Measurements from ENCODE around the gene GNAL. TPM values are rescaled to one million over a fixed set of nuclear protein-coding genes. Genes with fewer than 3 reads are reported as not detected.

GNAL gene
- total RNA-seq, 1 donor from 2014 or later: 26.8 TPM

DNA sequence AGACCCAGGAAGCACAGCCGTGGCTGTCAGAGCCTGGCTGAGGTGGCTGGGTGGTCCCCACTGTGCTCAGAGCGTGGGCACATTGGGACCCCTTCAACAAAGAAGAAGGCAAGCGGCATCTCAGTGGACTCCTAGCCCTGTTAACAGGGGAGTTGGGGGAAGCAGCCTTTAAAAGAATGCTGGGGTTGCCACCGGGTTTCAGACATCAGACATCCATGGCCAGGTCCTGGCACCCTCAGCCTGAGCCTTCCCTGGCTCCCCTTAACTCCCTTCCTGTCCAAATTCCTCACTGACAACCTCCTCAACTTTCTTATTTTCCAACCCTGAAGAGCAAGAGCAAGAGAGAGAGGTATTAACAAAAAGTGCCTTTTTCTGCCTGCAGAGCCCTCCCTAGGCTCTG is 24.8 kb upstream of the GNAL start:
- no peaks in the 10 kb centered on the region for H3K9me3 Mint-ChIP-seq
- H3K4me2 ChIP-seq: no peak overlapping the region
- H3K27me3 ChIP-seq: no peaks in the 10 kb centered on the region
- no peaks in the 10 kb centered on the region for H3K79me2 ChIP-seq (ENCODE audit: low read depth)
- no peaks in the 10 kb centered on the region for H3F3A ChIP-seq (ENCODE audit: low read depth)
- TF ChIP-seq, protein P1, sequence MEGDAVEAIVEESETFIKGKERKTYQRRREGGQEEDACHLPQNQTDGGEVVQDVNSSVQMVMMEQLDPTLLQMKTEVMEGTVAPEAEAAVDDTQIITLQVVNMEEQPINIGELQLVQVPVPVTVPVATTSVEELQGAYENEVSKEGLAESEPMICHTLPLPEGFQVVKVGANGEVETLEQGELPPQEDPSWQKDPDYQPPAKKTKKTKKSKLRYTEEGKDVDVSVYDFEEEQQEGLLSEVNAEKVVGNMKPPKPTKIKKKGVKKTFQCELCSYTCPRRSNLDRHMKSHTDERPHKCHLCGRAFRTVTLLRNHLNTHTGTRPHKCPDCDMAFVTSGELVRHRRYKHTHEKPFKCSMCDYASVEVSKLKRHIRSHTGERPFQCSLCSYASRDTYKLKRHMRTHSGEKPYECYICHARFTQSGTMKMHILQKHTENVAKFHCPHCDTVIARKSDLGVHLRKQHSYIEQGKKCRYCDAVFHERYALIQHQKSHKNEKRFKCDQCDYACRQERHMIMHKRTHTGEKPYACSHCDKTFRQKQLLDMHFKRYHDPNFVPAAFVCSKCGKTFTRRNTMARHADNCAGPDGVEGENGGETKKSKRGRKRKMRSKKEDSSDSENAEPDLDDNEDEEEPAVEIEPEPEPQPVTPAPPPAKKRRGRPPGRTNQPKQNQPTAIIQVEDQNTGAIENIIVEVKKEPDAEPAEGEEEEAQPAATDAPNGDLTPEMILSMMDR (IDR thresholded peaks at IDR 0.05): no peak
- no peak for TF ChIP-seq EZH2phosphoT487 (IDR thresholded peaks at IDR 0.05)
- no peak for TF ChIP-seq EZH2 (IDR thresholded peaks at IDR 0.05)
- no peak overlapping the region for H3K27ac Mint-ChIP-seq
- no peak overlapping the region for H3K9ac ChIP-seq
- H3K9me3 ChIP-seq (ENCODE audit: low read depth): no peaks in the 10 kb centered on the region
- no peaks in the 10 kb centered on the region for H3K36me3 ChIP-seq
- no peak overlapping the region for H3K4me3 ChIP-seq
- no peak overlapping the region for H3K4me3 Mint-ChIP-seq
- no peak overlapping the region for H2AFZ ChIP-seq (replicated peaks)
- H3K27me3 Mint-ChIP-seq (ENCODE audit: insufficient read depth, low read depth): no peaks in the 10 kb centered on the region
- no peaks in the 10 kb centered on the region for H3K36me3 Mint-ChIP-seq
- H3K4me1 ChIP-seq: peaks cover 15% of the 10 kb centered on the region
- peaks cover 11% of the 10 kb centered on the region for H3K4me1 Mint-ChIP-seq
- H4K20me1 ChIP-seq (ENCODE audit: low read depth): no peaks in the 10 kb centered on the region
- no peak overlapping the region for H3K27ac ChIP-seq
- no peak for DNase-seq (ENCODE audit: low spot score)

DNA sequence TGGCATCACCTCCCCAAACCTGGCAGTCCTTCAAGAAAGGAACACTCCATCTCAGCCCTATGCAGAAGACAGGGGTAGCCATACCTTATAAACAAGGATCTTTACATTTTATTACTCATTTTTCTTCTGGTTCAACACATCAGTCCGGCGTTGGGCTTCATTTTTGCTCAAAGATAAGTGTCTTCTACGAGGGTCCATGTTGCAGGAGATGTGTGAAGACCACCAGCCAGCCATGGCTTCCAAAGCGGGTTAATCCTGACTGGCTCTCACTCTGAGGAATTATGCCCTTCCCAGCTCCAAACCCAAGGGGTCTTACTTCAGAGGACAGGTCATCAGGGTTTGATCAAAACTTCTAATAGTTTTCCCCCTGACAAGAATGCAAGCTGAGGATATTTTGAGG is 23.9 kb upstream of the GNAL start:
- peaks cover 14% of the 10 kb centered on the region for H3K4me1 Mint-ChIP-seq
- H3K36me3 ChIP-seq: no peaks in the 10 kb centered on the region

DNA sequence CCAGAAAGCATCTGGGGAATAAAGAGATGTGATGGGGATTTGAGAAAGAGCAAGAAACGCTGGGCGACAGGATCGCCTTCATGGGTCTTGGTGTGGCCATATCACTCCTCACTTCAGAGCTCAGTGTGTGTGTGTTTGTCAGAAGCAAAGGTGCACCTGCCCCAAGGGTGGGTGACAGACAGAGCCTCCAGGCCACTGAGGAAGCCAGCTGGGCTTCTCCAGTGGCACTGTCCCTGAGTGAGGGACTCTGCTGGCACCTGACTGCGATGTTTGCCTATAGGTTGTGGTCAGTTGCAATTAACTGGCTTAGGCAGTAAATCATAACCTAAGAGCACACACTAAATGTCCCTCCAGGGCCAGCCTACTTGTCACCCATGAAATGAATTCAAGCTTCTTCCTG is 23.5 kb upstream of the GNAL start:
- Mint-ChIP-seq H3K9me3 (no peaks in the 10 kb centered on the region), H3K4me3 (no peak overlapping the region), H3K4me1 (peaks cover 15% of the 10 kb centered on the region), H3K27me3 (ENCODE audit: insufficient read depth, low read depth) (peaks cover 4% of the 10 kb centered on the region), H3K27ac (no peak overlapping the region), H3K36me3 (no peaks in the 10 kb centered on the region)
- Histone ChIP-seq H3K27me3 (no peaks in the 10 kb centered on the region), H3K79me2 (ENCODE audit: low read depth) (no peaks in the 10 kb centered on the region), H3K27ac (no peak overlapping the region), H3K9ac (no peak overlapping the region), H3K4me3 (no peak overlapping the region), H3K4me1 (peaks cover 17% of the 10 kb centered on the region), H3K36me3 (no peaks in the 10 kb centered on the region), H3K9me3 (ENCODE audit: low read depth) (no peaks in the 10 kb centered on the region), H3F3A (ENCODE audit: low read depth) (no peaks in the 10 kb centered on the region), H3K4me2 (no peak overlapping the region), H4K20me1 (ENCODE audit: low read depth) (no peaks in the 10 kb centered on the region), H2AFZ (replicated peaks) (no peak overlapping the region)
- DNase-seq (ENCODE audit: low spot score): no peak
- TF ChIP-seq, protein P1 (IDR thresholded peaks at IDR 0.05): no peak
- TF ChIP-seq EZH2 (IDR thresholded peaks at IDR 0.05) (no peak), EZH2phosphoT487 (IDR thresholded peaks at IDR 0.05) (no peak)

More for the DNA sequence above, 23.9 kb upstream of the GNAL start:
- Mint-ChIP-seq H3K4me3 (no peak overlapping the region), H3K36me3 (no peaks in the 10 kb centered on the region), H3K27me3 (ENCODE audit: insufficient read depth, low read depth) (peaks cover under 1% of the 10 kb centered on the region), H3K27ac (no peak overlapping the region), H3K9me3 (no peaks in the 10 kb centered on the region)
- H3K4me1 ChIP-seq: peaks cover 17% of the 10 kb centered on the region
- H4K20me1 ChIP-seq (ENCODE audit: low read depth): no peaks in the 10 kb centered on the region
- H3K4me2 ChIP-seq: no peak overlapping the region
- no peak overlapping the region for H3K9ac ChIP-seq
- no peak overlapping the region for H3K4me3 ChIP-seq
- H2AFZ ChIP-seq (replicated peaks): no peak overlapping the region
- H3F3A ChIP-seq (ENCODE audit: low read depth): no peaks in the 10 kb centered on the region
- DNase-seq (ENCODE audit: low spot score): no peak
- no peak for TF ChIP-seq EZH2 (IDR thresholded peaks at IDR 0.05)
- no peak for TF ChIP-seq EZH2phosphoT487 (IDR thresholded peaks at IDR 0.05)
- TF ChIP-seq, protein P1 (IDR thresholded peaks at IDR 0.05): no peak
- no peaks in the 10 kb centered on the region for H3K79me2 ChIP-seq (ENCODE audit: low read depth)
- no peak overlapping the region for H3K27ac ChIP-seq
- H3K9me3 ChIP-seq (ENCODE audit: low read depth): no peaks in the 10 kb centered on the region
- no peaks in the 10 kb centered on the region for H3K27me3 ChIP-seq

All from neural progenitor cell (in vitro differentiated cells).